Activated T-cell treated with anti-CD3 and anti-CD28 coated beads for 4 hours (primary cell): ENCODE data around the gene TAS2R8.
"Not testable (repeated sequence)": the region's sequence is repeated elsewhere in the genome, so short reads cannot be mapped to it uniquely, and the experiment has no call there.

Source experiments
- DNase-seq: peaks from one replicate; pipeline ENCODE4 v3.0.0-alpha.2; 2020

Gene TAS2R8

GRCh38 chr12:10807186-10807585 is at the start of gene TAS2R8:
Gene TAS2R8, minus strand, starts transcription at chr12:10807286. Its CDS starts 306 bp downstream, at chr12:10806980.
- no peak for DNase-seq

GRCh38 chr12:10855807-10856206 is 48.7 kb upstream of the TAS2R8 start:
- no peak for DNase-seq

- no peak for DNase-seq
Measured at GRCh38 chr12:10853776-10854175, 46.7 kb upstream of the TAS2R8 start.

- no peak for DNase-seq
Measured at GRCh38 chr12:10851243-10851858, 44.3 kb upstream of the TAS2R8 start.

- no peak for DNase-seq
Measured at GRCh38 chr12:10849425-10849878, 42.4 kb upstream of the TAS2R8 start, which contains the start of gene PRR4. Gene PRR4, minus strand, starts transcription at chr12:10849475. Its CDS starts 38 bp downstream, at chr12:10849437.

GRCh38 chr12:10847744-10848143 is 40.7 kb upstream of the TAS2R8 start:
- no peak for DNase-seq

- no peak for DNase-seq
Measured at GRCh38 chr12:10842862-10843261, 35.8 kb upstream of the TAS2R8 start.

GRCh38 chr12:10838461-10838860 is 31.4 kb upstream of the TAS2R8 start:
- no peak for DNase-seq

GRCh38 chr12:10829994-10830393 is 22.9 kb upstream of the TAS2R8 start:
- no peak for DNase-seq

- DNase-seq = no peak
Measured at GRCh38 chr12:10826258-10826657, 19.2 kb upstream of the TAS2R8 start, which contains the start of gene TAS2R10. Gene TAS2R10, minus strand, starts transcription at chr12:10826358. Its CDS starts 89 bp downstream, at chr12:10826269.

GRCh38 chr12:10824957-10825356 is 17.9 kb upstream of the TAS2R8 start:
- DNase-seq = no peak

- DNase-seq = no peak
Measured at GRCh38 chr12:10811883-10812536, 4.9 kb upstream of the TAS2R8 start.

- no peak for DNase-seq
Measured at GRCh38 chr12:10810068-10810467, 3.0 kb upstream of the TAS2R8 start, which contains the start of gene TAS2R9. Gene TAS2R9, minus strand, starts transcription at chr12:10810168. Its CDS starts 93 bp downstream, at chr12:10810075.

- DNase-seq = no peak
Measured at GRCh38 chr12:10802587-10802986, 4.5 kb downstream of the TAS2R8 start, which contains the start of gene TAS2R7. Gene TAS2R7, minus strand, starts transcription at chr12:10802627. Its CDS starts 57 bp downstream, at chr12:10802570.

GRCh38 chr12:10801741-10802140 is 5.3 kb downstream of the TAS2R8 start:
- DNase-seq = no peak

- DNase-seq = no peak
Measured at GRCh38 chr12:10794222-10794621, 12.9 kb downstream of the TAS2R8 start.

- not testable (repeated sequence) for DNase-seq
Measured at GRCh38 chr12:10791769-10792168, 15.3 kb downstream of the TAS2R8 start.

- DNase-seq = no peak
Measured at GRCh38 chr12:10783252-10783651, 23.8 kb downstream of the TAS2R8 start.

- no peak for DNase-seq
Measured at GRCh38 chr12:10779103-10779502, 28.0 kb downstream of the TAS2R8 start.

GRCh38 chr12:10771132-10771733 is 35.9 kb downstream of the TAS2R8 start:
- DNase-seq = no peak

GRCh38 chr12:10759657-10760056 is 47.4 kb downstream of the TAS2R8 start:
- no peak for DNase-seq

- no peak for DNase-seq
Measured at GRCh38 chr12:10756194-10756593, 50.9 kb downstream of the TAS2R8 start.
